ENCODE measurements around the gene TXNRD3. TPM values are rescaled to one million over a fixed set of nuclear protein-coding genes. Genes with fewer than 3 reads are reported as not detected.
A peak's percentile ranks its signal among the peaks of the same experiment; 100 is the strongest.

Gene TXNRD3
- total and polyA plus RNA-seq, 8 donors = 9.6 to 25.6 (median 19.6) TPM

- intact Hi-C loops (cut with DNase I) = no loop called here
- Histone ChIP-seq H3K27me3 (no peaks in the 10 kb centered on the region), H3K9me3 (no peaks in the 10 kb centered on the region), H3K4me1 (no peaks in the 10 kb centered on the region), H3K36me3 (peaks cover 0 to 4% of the 10 kb centered on the region in 2 donors), H3K4me3 (no peak overlapping the region), H3K27ac (no peak overlapping the region)
- ATAC-seq (peak; percentile 33), DNase-seq (peak in 1 of 4 donors; percentile 39)
- no peak for TF ChIP-seq CTCF (IDR thresholded peaks at IDR 0.05)
Measured at GRCh38 chr3:126620738-126621137, 34.2 kb downstream of the TXNRD3 start.

- Histone ChIP-seq H3K27ac (no peak overlapping the region), H3K9me3 (no peaks in the 10 kb centered on the region), H3K36me3 (peaks cover 0 to 4% of the 10 kb centered on the region in 2 donors), H3K27me3 (no peaks in the 10 kb centered on the region), H3K4me1 (no peaks in the 10 kb centered on the region), H3K4me3 (no peak overlapping the region)
- ATAC-seq (no peak), DNase-seq (no peak)
- TF ChIP-seq CTCF (IDR thresholded peaks at IDR 0.05) = no peak
- intact Hi-C loops (cut with DNase I) = no loop called here
Measured at GRCh38 chr3:126618760-126619159, 36.2 kb downstream of the TXNRD3 start.

DNA sequence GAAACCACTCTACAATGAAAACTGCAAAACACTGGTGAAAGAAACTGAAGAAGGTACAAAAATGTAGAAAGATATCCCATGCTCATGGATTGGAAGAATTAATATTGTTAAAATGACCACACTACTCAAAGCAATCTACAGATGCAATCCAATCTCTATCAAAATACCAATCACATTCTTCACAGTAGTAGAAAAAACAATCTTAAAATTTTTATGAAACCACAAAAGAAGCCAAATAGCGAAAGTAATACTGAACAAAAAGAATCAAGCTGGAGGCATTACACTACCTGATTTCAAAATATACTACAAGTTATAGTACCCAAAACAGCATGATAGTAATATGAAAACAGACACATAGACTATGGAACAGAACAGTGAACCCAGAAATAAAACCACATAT, 36.9 kb downstream of the TXNRD3 start:
- no peak for TF ChIP-seq CTCF (IDR thresholded peaks at IDR 0.05)
- DNase-seq (no peak), ATAC-seq (no peak)
- Histone ChIP-seq H3K4me3 (no peak overlapping the region), H3K9me3 (no peaks in the 10 kb centered on the region), H3K27ac (no peak overlapping the region), H3K36me3 (peaks cover 0 to 4% of the 10 kb centered on the region in 2 donors), H3K4me1 (no peaks in the 10 kb centered on the region), H3K27me3 (no peaks in the 10 kb centered on the region)
- intact Hi-C loops (cut with DNase I) = no loop called here

DNA sequence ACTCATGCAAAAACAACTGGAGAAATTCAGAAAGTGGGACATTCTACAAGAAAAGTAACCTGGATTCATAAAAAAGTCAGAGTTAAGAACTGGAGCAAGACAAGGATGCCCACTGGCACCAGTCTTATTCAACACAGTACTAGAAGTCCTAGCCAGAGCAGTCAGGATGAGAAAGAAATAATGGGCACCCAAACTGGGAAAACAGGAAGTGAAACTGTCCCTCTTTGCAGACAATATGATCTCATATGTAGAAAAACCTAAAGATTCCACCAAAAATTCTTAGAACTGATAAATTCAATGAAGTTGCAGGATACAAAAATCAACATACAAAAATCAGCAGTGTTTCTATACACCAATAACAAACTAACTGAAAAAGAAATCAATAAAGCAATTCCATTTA, 37.4 kb downstream of the TXNRD3 start:
- Histone ChIP-seq H3K9me3 (no peaks in the 10 kb centered on the region), H3K36me3 (peaks cover 0 to under 1% of the 10 kb centered on the region in 2 donors), H3K4me3 (no peak overlapping the region), H3K27ac (no peak overlapping the region), H3K27me3 (no peaks in the 10 kb centered on the region), H3K4me1 (no peaks in the 10 kb centered on the region)
- intact Hi-C loops (cut with DNase I) = no loop called here
- no peak for TF ChIP-seq CTCF (IDR thresholded peaks at IDR 0.05)
- DNase-seq (no peak), ATAC-seq (no peak)

- TF ChIP-seq CTCF (IDR thresholded peaks at IDR 0.05) = no peak
- intact Hi-C loops (cut with DNase I) = no loop called here
- Histone ChIP-seq H3K36me3 (no peaks in the 10 kb centered on the region), H3K4me1 (no peaks in the 10 kb centered on the region), H3K4me3 (no peak overlapping the region), H3K27ac (no peak overlapping the region), H3K9me3 (no peaks in the 10 kb centered on the region), H3K27me3 (no peaks in the 10 kb centered on the region)
- DNase-seq (no peak), ATAC-seq (no peak)
Measured at GRCh38 chr3:126616931-126617330, 38.0 kb downstream of the TXNRD3 start.

Data from left lung (tissue), 10 donors.